H9 (cell line): ENCODE data around the gene HLA-DMA. TPM values are rescaled to one million over a fixed set of nuclear protein-coding genes. Genes with fewer than 3 reads are reported as not detected.

Experiments used
- DNase-seq: peaks from one replicate; pipeline ENCODE4 v3.0.0-alpha.2; 2017
- H2AFZ ChIP-seq: one replicate; pipeline ENCODE4 v1.6.1; 2013; ENCODE audit warnings: mild to moderate bottlenecking, low read length, control low read depth, moderate library complexity
- H2AK5ac ChIP-seq: 2 replicates; pipeline ENCODE4 v1.6.1; 2013; ENCODE audit warnings: low read length, control low read depth, mixed read lengths; ENCODE audit not compliant: insufficient read length
- H2BK120ac ChIP-seq: one replicate; pipeline ENCODE4 v1.6.1; 2013; ENCODE audit warnings: low read depth, mild to moderate bottlenecking, low read length, control low read depth, inconsistent platforms; ENCODE audit not compliant: poor library complexity, severe bottlenecking
- H2BK12ac ChIP-seq: 2 replicates; pipeline ENCODE4 v1.6.1; 2013; ENCODE audit warnings: low read length, control low read depth, mixed read lengths, low read depth; ENCODE audit not compliant: insufficient read length
- H2BK15ac ChIP-seq: 2 replicates; pipeline ENCODE4 v1.6.1; 2013; ENCODE audit warnings: low read depth, low read length, control low read depth
- H2BK20ac ChIP-seq: one replicate; pipeline ENCODE4 v1.6.1; 2013; ENCODE audit warnings: low read depth, mild to moderate bottlenecking, low read length, control low read depth, inconsistent platforms; ENCODE audit not compliant: poor library complexity, severe bottlenecking
- H2BK5ac ChIP-seq: 2 replicates; pipeline ENCODE4 v1.6.1; 2013; ENCODE audit warnings: low read length, control low read depth, mixed read lengths; ENCODE audit not compliant: insufficient read length
- H3K14ac ChIP-seq: 2 replicates; pipeline ENCODE4 v1.6.1; 2013; ENCODE audit warnings: low read length, control low read depth; ENCODE audit not compliant: insufficient read depth
- H3K18ac ChIP-seq: 2 replicates; pipeline ENCODE4 v1.6.1; 2013; ENCODE audit warnings: low read depth, mild to moderate bottlenecking, mixed read lengths, low read length, control low read depth; ENCODE audit not compliant: insufficient read length
- H3K23ac ChIP-seq: 2 replicates; pipeline ENCODE4 v1.6.1; 2013; ENCODE audit warnings: low read length, control low read depth, mixed read lengths, low read depth; ENCODE audit not compliant: insufficient read length
- H3K23me2 ChIP-seq: 2 replicates; pipeline ENCODE4 v1.6.1; 2013; ENCODE audit warnings: low read depth, mild to moderate bottlenecking, mixed read lengths, low read length, control low read depth; ENCODE audit not compliant: insufficient read length, poor library complexity, severe bottlenecking
- H3K27ac ChIP-seq: 2 replicates; pipeline ENCODE4 v1.5.1; 2013; ENCODE audit warnings: low read length, control low read depth, mixed read lengths, low read depth; ENCODE audit not compliant: insufficient read length
- H3K27me3 ChIP-seq: 2 replicates; pipeline ENCODE4 v1.6.1; 2013; ENCODE audit warnings: low read length, control low read depth, inconsistent platforms; ENCODE audit not compliant: insufficient read depth
- H3K4ac ChIP-seq: 2 replicates; pipeline ENCODE4 v1.6.1; 2013; ENCODE audit warnings: low read depth, mild to moderate bottlenecking, control low read depth, inconsistent platforms, low read length, moderate library complexity
- H3K4me1 ChIP-seq: 2 replicates; pipeline ENCODE4 v1.6.1; 2013; ENCODE audit warnings: low read length, control low read depth, inconsistent platforms; ENCODE audit not compliant: insufficient read depth
- H3K4me2 ChIP-seq: 2 replicates; pipeline ENCODE4 v1.6.1; 2013; ENCODE audit warnings: low read length, control low read depth, mixed read lengths; ENCODE audit not compliant: insufficient read length, insufficient read depth
- H3K56ac ChIP-seq: 2 replicates; pipeline ENCODE4 v1.6.1; 2013; ENCODE audit warnings: low read depth, mild to moderate bottlenecking, mixed read lengths, low read length, control low read depth; ENCODE audit not compliant: insufficient read length
- H3K79me1 ChIP-seq: 2 replicates; pipeline ENCODE4 v1.6.1; 2013; ENCODE audit warnings: low read depth, mild to moderate bottlenecking, moderate library complexity, low read length, control low read depth, inconsistent platforms; ENCODE audit not compliant: insufficient read depth, poor library complexity, severe bottlenecking
- H3K79me2 ChIP-seq: 2 replicates; pipeline ENCODE4 v1.6.1; 2013; ENCODE audit warnings: low read length, control low read depth, inconsistent platforms; ENCODE audit not compliant: insufficient read depth
- H3K9ac ChIP-seq: 2 replicates; pipeline ENCODE4 v1.6.1; 2013; ENCODE audit warnings: low read length, control low read depth, mixed read lengths; ENCODE audit not compliant: insufficient read length; ENCODE audit errors: extremely low read depth
- H3K9me3 ChIP-seq: one replicate; pipeline ENCODE4 v1.6.1; 2013; ENCODE audit warnings: low read depth, low read length, inconsistent platforms; ENCODE audit not compliant: control insufficient read depth
- H3T11ph ChIP-seq: one replicate; pipeline ENCODE4 v1.6.1; 2013; ENCODE audit warnings: mild to moderate bottlenecking, low read length, control low read depth, inconsistent platforms
- H4K20me1 ChIP-seq: one replicate; pipeline ENCODE4 v1.6.1; 2013; ENCODE audit not compliant: control insufficient read depth, insufficient read length, insufficient read depth
- H4K5ac ChIP-seq: 2 replicates; pipeline ENCODE4 v1.6.1; 2013; ENCODE audit warnings: low read depth, mild to moderate bottlenecking, mixed read lengths, low read length, control low read depth; ENCODE audit not compliant: insufficient read length
- H4K8ac ChIP-seq: replicated peaks from 2 replicates; pipeline ENCODE4 v1.6.1; 2013; ENCODE audit warnings: low read length, control low read depth, mixed read lengths, low read depth; ENCODE audit not compliant: insufficient read length
- H4K91ac ChIP-seq: 2 replicates; pipeline ENCODE4 v1.6.1; 2013; ENCODE audit warnings: low read depth, mild to moderate bottlenecking, moderate library complexity, mixed read lengths, low read length, control low read depth; ENCODE audit not compliant: insufficient read length
- H3K27ac Mint-ChIP-seq, 3 experiments: 2 replicates in 2 of 3; 3 replicates in 1 of 3; pipeline ENCODE4 v1.8.0; 2020 to 2021; ENCODE audit warnings: mixed read lengths in 3 of 3, mild to moderate bottlenecking in 1 of 3, moderate library complexity in 1 of 3
- H3K27me3 Mint-ChIP-seq: 2 replicates; pipeline ENCODE4 v1.8.0; 2021; ENCODE audit warnings: low read depth, mild to moderate bottlenecking, moderate library complexity, mixed read lengths
- H3K36me3 Mint-ChIP-seq, 3 experiments: 2 replicates in 2 of 3; 3 replicates in 1 of 3; pipeline ENCODE4 v1.8.0; 2020 to 2021; ENCODE audit warnings: low read depth in 3 of 3, mixed read lengths in 3 of 3; ENCODE audit not compliant: insufficient read depth in 1 of 3
- H3K4me1 Mint-ChIP-seq, 2 experiments: 2 replicates each; pipeline ENCODE4 v1.8.0; 2020; ENCODE audit warnings: mixed read lengths in 2 of 2
- H3K4me3 Mint-ChIP-seq, 2 experiments: 2 replicates in 1 of 2; 3 replicates in 1 of 2; pipeline ENCODE4 v1.8.0; 2020 to 2021; ENCODE audit warnings: mild to moderate bottlenecking in 2 of 2, mixed read lengths in 2 of 2, moderate library complexity in 1 of 2
- H3K9me3 Mint-ChIP-seq, 2 experiments: 2 replicates in 1 of 2; 3 replicates in 1 of 2; pipeline ENCODE4 v1.8.0; 2020; ENCODE audit warnings: mild to moderate bottlenecking in 2 of 2, mixed read lengths in 2 of 2, moderate library complexity in 1 of 2
- whole genome bisulfite sequencing: extraction: QIAGEN DNeasy Blood & Tissue Kit; methylation state at CpG from one replicate; pipeline ENCODE4 v1.1.7; 2013; ENCODE audit warnings: missing lambda C conversion rate, low lambda C conversion rate, mixed read lengths; ENCODE audit not compliant: insufficient read length; ENCODE audit errors: extremely low coverage; 5-methylcytosine and 5-hydroxymethylcytosine counted together
- total RNA-seq: library from RNA; stranded (reverse); gene quantifications from 2 replicates; pipeline ENCODE4 v1.2.1, GENCODE V29; 2021
- TF ChIP-seq, protein P1 (sequence below): fragments of 200-600 bp; sonication (generic); conservative IDR thresholded peaks from 3 replicates; pipeline ENCODE4 v1.8.0; 2021; ENCODE audit warnings: antibody characterized with exemption, mild to moderate bottlenecking

The HLA-DMA gene
- total RNA-seq, 1 experiment from 2014 or later = 7.5 TPM

DNA sequence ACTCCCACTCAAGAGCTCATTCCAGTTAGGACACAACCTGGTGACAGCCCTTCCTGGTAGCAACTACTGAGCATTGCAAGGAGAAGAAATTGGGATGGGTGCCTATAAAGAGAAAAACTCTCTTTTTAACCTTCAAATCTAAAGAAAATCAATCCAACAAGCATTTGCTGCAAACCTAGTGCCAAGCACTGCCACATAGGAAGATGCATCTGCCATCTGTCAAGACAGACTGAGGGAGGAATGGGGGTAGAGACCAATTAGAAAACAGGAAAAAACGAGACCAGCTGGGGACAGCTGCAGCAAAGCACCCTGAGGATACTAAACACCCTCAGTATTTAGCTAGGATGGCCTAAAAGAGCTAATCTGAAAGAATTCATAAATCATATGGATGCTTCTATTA, 39.9 kb downstream of the HLA-DMA start:
- Histone ChIP-seq H3K4me1 (no peaks in the 10 kb centered on the region), H2AK5ac (no peak overlapping the region), H3K27ac (no peak overlapping the region), H2BK120ac (no peak overlapping the region), H2BK5ac (no peak overlapping the region), H2AFZ (no peak overlapping the region), H3T11ph (no peak overlapping the region), H3K79me1 (no peaks in the 10 kb centered on the region), H3K14ac (no peak overlapping the region), H4K20me1 (no peaks in the 10 kb centered on the region), H2BK15ac (no peak overlapping the region), H3K4ac (no peak overlapping the region), H4K5ac (no peak overlapping the region), H3K23ac (no peak overlapping the region), H3K27me3 (no peaks in the 10 kb centered on the region), H2BK12ac (no peak overlapping the region), H3K4me2 (no peak overlapping the region), H3K9me3 (no peaks in the 10 kb centered on the region), H3K56ac (no peak overlapping the region), H4K8ac (no peak overlapping the region), H3K23me2 (no peaks in the 10 kb centered on the region), H2BK20ac (no peak overlapping the region), H3K9ac (no peak overlapping the region), H3K18ac (no peak overlapping the region), H4K91ac (no peak overlapping the region), H3K79me2 (no peaks in the 10 kb centered on the region)
- WGBS = no CpG with 5 or more reads among the region's 1 CpG
- no peak overlapping the region for H3K27ac Mint-ChIP-seq
- no peaks in the 10 kb centered on the region for H3K4me1 Mint-ChIP-seq
- no peak overlapping the region for H3K4me3 Mint-ChIP-seq
- DNase-seq = no peak
- TF ChIP-seq, protein P1, sequence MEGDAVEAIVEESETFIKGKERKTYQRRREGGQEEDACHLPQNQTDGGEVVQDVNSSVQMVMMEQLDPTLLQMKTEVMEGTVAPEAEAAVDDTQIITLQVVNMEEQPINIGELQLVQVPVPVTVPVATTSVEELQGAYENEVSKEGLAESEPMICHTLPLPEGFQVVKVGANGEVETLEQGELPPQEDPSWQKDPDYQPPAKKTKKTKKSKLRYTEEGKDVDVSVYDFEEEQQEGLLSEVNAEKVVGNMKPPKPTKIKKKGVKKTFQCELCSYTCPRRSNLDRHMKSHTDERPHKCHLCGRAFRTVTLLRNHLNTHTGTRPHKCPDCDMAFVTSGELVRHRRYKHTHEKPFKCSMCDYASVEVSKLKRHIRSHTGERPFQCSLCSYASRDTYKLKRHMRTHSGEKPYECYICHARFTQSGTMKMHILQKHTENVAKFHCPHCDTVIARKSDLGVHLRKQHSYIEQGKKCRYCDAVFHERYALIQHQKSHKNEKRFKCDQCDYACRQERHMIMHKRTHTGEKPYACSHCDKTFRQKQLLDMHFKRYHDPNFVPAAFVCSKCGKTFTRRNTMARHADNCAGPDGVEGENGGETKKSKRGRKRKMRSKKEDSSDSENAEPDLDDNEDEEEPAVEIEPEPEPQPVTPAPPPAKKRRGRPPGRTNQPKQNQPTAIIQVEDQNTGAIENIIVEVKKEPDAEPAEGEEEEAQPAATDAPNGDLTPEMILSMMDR = no peak
- H3K9me3 Mint-ChIP-seq = no peaks in the 10 kb centered on the region
- peaks cover 28% of the 10 kb centered on the region for H3K27me3 Mint-ChIP-seq
- H3K36me3 Mint-ChIP-seq = no peaks in the 10 kb centered on the region
